GM18499 (cell line): Measurements from ENCODE around the gene KDM3B.

Source experiments
- ATAC-seq: cut with Tn5 transposase; IDR thresholded peaks from one replicate; pipeline ENCODE4 v1.9.1; 2021; ENCODE audit warnings: moderate number of reproducible peaks; ENCODE audit not compliant: insufficient read depth, unreplicated experiment

Gene KDM3B

GRCh38 chr5:138448070-138448469, 95.6 kb downstream of the KDM3B start:
- ATAC-seq: no peak

- ATAC-seq: no peak
These were observed 96.3 kb downstream of the KDM3B start for GRCh38 chr5:138448481-138449398.

DNA sequence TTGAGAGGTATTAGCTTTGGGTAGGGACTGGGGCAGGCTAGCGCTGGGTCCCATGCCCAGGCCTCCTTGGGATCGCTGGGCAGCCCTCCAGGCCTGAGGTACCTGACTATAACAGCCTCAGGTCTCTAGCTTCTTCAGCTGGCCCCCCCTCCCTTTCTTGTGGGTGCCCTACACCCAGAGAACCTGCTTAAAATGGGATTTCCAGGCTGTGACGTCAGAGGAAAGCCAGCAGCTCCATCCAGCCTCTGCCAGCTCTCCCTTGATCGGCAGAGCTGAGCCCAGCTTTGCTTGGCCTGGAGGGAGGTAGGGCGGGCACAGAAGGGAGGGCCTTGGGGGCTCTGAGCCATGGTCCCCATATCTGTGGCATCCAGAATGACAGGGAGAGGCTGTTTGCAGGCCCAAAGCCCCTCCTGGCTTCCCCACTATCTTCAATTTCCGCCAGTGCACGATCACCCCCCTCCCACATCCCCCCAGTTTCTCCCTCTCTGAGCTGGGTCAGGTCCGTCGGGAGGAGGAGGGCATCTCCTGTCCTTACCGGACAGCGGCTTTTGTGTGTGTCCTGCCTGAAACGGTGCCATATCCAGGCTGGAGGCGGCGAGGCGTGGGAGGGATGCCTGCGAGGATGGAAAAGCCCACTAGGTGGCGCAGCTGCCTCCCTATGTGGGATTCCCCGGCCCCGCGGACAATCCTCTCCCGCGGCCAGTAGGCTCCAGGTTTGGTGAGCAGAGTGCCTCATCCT, 97.2 kb downstream of the KDM3B start:
- ATAC-seq: no peak

DNA sequence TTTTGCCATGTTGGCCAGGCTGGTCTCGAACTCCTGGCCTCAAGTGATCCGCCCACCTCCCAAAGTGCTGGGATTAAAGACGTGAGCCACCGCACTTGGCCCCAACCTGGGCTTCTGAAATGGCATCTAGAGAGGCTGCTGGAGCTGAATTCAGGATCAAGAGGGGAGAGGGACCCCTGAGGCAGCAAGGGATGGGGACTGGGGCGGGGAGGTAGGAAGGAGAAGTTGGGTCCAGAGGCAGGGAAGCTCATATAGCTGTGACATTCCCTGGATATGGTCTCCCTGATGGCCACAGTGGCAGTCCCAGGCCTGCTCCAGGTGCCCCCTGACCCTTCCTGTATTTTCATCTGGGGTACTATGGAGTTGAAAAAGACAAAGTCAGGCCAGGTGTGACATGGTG, 98.5 kb downstream of the KDM3B start:
- ATAC-seq: no peak

DNA sequence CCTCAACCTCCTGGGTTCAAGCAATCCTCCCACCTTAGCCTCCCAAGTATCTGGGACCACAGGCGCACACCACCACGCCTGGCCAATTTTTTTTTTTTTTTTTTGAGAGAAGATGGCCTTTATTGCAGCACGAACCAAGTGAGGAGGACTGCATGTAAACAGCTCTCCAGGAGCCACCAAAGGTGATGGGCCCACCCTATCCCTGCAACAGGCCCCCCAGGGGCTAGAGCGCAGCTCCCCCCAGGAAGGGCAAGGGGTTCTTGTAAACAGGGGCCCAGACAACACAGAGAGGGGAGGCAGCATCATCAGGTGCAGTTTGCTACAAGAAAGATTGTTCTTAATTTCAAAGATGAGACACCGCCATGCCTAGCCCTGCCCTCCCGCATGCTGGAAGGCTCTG, 100.2 kb downstream of the KDM3B start:
- ATAC-seq: no peak

- ATAC-seq: no peak
These were observed 101.1 kb downstream of the KDM3B start for GRCh38 chr5:138453590-138453989.

DNA sequence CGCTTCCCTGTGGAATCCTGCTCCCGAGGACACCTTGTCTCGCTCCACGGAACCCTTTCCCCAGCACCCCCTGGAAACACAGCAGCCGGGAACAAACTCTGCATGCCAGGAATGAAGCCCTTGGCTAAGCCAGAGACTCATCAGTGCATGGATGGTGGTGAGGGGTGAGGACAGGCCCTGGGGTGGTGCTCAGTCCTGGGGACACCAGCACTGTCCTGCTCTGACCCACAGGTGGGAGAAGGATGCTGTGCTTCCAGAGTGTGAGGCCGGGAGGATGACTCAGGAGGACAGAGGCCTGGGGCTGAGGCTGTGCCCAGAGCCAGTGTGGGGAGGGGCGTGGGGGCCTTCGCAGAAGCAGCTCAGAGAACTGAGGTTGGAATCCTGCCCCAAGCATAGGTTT, 101.6 kb downstream of the KDM3B start:
- no peak for ATAC-seq

DNA sequence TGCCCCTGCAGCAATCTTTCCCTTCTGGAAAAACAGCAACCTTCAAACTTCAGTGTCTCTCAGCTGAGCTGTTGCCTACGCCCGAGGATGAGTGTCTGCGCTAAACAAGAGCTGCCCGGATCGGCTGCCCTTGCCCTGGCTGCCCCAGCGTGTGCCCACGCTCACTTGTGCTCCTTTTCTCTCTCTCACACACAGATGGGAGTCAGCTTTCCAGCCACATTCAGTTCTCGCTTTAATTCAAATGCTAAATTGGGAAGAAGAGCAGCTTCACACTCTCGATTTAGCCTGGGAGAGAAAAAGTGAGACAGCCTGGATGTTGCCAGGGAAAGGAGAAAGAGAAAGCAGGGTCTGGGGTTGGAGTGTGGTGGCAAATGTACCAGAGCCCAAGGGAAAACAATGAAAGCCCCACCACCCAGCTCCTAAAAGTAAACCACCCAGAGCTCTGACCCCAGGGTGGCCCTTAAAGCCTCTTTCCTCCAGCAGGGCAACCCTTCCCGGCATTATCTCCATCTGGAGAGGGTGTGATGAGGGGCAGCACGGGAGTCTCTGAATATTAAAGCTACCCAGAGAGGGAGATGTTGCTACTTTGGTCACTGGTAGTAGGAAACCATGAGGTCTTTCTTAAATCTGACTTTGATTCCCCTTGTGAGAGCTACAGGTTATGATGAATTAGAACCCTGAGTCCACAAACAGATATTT, 102.9 kb downstream of the KDM3B start:
- ATAC-seq: no peak

DNA sequence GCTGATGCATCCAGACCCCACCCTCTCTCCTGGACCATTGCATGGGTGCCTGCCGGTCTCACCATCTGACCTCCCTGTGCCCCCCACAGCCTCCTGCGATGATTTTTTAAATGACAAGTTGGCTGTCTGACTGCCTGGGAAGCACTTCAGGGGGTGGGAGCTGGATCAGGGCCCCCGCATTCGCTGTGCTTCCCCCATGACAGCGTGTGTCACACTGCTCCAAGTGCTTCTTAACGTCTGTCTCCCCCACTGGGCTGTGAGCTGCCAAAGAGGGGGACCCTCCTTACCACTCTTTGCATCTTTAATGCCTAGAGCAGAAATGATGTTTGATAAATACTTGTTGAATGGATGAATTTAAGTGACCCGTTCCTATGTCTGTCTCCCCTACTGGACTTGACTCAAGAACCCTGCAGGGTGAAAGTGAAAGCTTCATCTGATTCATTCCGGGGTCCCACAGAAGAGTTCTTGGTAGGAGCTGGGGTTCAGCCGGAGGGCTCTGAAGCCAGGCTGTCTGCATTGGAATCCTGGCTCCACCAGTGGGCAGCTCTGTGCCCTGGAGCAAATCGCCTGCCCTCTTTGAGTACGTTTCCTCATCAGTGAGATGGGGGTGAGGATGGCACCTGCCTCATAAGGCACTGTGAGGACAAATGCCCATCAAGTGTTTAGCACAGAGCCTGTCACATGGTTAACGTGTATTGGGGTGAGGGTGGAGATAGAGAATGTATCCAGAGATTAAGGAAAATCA, 105.2 kb downstream of the KDM3B start:
- no peak for ATAC-seq

DNA sequence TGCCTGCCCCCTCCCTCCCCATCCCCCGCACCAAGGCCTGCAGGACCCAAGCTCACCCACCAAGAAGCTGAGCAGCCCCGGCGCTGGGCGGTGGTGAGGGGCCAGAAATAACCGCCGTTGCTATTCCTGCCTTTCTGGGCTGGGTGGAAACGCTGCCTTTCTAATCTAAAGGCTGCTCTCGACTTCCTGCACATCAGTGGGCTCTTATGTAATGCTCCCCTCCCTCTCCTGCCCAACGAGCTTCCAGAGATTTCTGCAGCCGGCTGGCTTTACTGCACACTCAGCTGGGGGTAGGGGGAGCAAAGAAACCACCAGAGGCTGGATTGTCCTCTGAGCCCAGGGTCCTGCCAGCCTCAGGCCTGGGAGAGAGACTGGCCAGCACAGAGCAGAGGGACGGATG, 105.9 kb downstream of the KDM3B start:
- no peak for ATAC-seq

DNA sequence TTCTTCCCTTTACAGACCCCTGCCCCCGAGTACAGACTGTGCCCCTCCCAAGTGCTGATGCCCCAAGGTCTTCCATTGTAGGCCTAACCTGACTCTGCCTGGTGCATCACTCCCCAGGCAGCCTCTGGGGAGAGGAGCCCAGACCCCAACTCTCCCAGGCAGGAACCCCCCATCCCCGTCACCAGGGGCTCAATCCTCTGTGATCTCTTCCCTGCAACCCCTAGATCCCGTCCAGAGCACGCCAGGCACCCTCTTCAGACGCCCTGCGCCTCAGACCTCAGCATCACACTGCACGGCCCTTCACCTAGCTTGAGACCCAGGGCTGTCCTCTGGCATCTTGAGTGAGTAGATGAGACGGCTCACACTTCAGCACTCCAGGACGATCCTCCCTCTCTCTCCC, 106.4 kb downstream of the KDM3B start:
- ATAC-seq: no peak

GRCh38 chr5:138459311-138459933, 106.9 kb downstream of the KDM3B start:
- no peak for ATAC-seq

DNA sequence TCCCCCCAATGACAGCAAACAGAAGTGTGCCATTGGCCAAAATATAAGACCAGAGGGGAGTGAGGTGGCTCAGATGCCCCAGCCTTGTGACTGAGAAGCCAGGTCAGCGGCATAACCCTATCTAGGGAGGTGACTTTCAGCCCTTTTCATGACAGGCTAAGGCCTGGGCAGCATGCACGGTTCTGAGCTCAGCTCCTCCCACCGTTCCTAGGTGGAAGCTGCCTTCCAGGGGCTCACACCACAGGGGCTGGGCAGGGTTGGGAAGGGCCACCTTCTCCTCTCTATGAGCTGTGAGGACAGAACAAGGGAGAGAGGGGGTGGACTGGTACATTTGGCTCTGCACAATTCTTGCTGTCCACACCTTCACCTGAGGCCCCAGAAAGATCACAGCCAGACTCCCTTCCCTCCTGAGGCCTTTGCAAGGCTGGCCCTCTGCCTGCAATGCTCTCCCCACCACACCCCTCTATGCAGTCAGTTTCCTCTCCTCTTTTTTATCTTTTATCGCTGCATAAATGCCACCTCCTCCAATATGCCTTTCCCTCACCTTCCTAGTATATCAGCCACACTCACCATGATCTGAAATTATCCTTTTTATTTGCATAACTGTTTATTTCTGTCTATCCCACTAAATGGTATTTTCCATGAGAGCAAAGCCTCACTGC, 107.7 kb downstream of the KDM3B start:
- ATAC-seq: no peak

DNA sequence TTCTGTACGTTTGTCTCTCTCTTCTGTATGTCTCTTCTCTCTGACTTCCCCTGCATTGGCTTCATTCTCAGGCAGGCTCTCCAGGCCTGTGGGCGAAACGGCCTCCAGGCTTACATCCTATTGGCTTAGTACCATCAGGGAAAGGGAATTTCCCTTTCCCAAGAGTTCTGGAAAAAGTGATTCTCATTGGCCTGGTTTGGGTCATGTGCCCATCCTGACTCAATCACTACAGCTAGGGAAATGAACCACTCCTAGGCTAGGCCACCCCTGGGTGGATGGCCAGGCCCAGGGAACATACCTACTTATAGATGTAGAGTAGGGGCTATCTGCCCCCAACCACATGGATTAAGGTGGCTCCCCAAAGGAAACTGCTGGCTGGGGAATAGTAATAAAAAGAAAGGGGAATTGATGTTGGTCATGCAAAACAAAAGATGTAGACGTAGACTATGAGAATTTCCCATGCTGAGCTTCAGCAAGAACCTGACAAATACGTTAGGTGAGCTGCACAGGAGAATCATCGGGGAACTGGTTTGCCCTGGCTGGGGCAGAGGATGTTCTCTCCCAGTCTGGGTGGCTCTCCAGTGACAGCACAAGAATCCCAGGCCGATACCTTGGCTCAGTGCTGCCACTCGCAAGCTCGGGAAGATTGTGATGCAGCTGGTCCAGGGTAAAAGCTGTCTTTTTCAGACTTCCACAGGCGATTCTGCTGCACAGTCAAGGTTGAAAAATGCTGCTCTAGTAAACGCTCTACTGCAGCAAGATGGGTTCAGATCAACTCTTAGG, 109.0 kb downstream of the KDM3B start:
- ATAC-seq: no peak

- no peak for ATAC-seq
These were observed 111.0 kb downstream of the KDM3B start for GRCh38 chr5:138463419-138464007.

GRCh38 chr5:138464008-138464387, 111.5 kb downstream of the KDM3B start:
- ATAC-seq: peak; percentile 26

GRCh38 chr5:138464388-138465260, 112.1 kb downstream of the KDM3B start:
- ATAC-seq: peak; percentile 69
